Central memory CD4-positive, alpha-beta T cell (primary cell): Measurements from ENCODE around the gene VPS29.

Source experiments
- DNase-seq: peaks from one replicate; pipeline ENCODE4 v3.0.0; 2022

VPS29 gene

GRCh38 chr12:110444455-110444854, 57.5 kb downstream of the VPS29 start:
- no peak for DNase-seq
